NCI-H2081 treated with DMSO at 0.1 percent for 48 hours (cell line): Measurements from ENCODE around the gene C1orf159.
"Not testable (repeated sequence)": the region's sequence is repeated elsewhere in the genome, so short reads cannot be mapped to it uniquely, and the experiment has no call there.

Source experiments
- DNase-seq: peaks from one replicate; lab custom pipeline; 2025; lab: John Stamatoyannopoulos, UW

C1orf159 gene

DNA sequence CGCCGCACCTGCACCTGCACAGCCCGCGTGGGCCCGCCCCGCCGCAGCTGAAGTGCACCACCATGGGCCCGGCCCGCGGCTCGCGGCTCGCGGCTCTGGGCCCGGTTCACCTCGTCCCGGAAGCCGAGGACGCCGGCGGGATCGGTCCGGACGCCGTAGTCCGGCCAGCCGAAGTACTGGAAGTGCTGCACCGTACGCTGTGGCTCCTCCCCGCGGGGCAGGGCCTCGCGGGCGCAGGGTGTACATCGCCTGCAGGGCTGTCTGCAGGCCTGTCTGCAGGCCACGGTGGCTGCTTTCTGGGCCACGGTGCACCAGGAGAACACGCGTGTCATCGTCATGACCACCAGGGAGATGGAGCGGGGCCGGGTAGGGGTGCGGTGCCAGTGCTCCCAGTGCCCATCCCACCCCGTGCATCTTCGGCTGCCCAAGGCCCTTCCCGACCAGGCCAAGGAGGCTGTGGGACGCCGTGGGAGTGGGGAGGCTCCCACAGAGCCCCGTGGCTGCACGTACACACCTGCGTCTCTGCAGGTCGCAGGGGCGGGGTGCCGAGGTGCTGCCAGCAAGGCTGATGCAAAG, 48.5 kb downstream of the C1orf159 start:
- DNase-seq = no peak

DNA sequence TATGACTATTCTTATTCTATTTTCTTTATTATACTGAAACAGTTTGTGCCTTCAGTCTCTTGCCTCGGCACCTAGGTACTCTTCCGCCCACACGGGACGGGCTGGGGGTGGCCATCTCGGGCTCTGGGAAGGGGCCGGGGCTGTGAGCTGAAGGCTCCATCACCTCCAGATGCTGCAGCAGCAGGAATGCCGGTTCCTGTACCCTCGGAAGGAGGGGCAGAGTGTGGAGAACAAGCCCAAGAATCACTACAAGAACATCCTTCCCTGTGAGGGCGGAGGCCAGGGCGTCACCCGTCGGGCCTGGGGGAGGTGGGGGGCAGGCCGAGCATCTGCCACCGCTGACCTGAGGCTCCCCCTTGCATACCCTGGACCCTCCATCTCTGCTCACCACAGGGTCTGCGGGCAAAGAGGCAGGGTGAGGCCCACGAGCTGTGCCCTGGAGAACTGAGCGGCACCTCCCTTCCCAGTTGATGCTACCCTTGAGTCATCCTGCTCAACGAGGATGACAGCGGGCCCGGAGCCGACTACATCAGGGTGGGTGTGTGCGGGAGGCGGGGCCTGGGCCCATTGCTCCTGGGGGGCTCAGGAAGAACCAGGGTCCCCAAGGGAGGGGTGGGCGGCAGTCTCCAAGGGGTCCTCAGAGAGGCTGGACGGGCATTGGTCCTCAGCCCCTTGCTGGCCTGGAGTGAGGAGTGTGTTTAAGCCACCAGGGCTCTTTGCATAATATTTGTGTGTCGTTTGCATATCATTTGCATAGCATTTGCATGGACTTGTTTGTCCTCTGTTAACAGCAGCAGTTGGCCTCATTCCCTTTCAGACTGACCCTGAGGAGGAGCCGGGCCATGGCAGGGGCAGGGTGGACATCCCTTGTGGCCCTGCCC, 49.2 kb downstream of the C1orf159 start:
- no peak for DNase-seq

DNA sequence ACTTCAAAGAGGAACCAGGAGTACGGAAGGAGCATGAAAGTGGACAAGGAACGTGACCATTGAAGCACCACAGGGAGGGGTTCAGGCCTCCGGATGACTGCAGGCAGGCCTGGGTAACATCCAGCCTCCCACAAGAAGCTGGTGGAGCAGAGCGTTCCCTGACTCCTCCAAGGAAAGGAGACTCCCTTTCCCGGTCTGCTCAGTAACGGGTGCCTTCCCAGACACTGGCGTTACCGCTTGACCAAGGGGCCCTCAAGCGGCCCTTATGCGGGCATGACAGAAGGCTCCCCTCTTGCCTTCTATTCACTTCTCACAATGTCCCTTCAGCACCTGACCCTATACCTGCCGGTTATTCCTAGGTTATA, 50.0 kb downstream of the C1orf159 start:
- not testable (repeated sequence) for DNase-seq

DNA sequence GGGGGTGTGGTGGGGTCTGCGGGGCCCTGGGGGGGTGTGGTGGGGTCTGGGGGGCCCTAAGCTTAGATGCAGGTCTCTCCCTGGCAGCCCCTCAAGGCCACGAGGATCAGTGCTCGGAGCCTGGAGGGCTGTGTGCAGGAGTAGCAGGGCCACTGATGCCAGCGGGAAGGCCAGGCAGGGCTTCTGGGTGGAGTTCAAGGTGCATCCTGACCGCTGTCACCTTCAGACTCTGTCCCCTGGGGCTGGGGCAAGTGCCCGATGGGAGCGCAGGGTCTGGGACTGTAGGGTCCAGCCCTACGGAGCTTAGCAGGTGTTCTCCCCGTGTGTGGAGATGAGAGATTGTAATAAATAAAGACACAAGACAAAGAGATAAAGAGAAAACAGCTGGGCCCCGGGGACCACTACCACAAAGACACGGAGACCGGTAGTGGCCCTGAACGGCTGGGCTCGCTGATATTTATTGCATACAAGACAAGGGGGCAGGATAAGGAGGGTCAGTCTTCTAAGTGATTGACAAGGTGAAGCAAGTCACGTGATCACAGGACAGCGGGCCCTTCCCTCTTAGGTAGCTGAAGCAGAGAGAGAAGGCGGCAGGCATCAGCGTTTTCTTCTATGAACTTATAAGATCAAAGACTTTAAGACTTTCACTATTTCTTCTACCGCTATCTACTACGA, 50.5 kb downstream of the C1orf159 start:
- no peak for DNase-seq

DNA sequence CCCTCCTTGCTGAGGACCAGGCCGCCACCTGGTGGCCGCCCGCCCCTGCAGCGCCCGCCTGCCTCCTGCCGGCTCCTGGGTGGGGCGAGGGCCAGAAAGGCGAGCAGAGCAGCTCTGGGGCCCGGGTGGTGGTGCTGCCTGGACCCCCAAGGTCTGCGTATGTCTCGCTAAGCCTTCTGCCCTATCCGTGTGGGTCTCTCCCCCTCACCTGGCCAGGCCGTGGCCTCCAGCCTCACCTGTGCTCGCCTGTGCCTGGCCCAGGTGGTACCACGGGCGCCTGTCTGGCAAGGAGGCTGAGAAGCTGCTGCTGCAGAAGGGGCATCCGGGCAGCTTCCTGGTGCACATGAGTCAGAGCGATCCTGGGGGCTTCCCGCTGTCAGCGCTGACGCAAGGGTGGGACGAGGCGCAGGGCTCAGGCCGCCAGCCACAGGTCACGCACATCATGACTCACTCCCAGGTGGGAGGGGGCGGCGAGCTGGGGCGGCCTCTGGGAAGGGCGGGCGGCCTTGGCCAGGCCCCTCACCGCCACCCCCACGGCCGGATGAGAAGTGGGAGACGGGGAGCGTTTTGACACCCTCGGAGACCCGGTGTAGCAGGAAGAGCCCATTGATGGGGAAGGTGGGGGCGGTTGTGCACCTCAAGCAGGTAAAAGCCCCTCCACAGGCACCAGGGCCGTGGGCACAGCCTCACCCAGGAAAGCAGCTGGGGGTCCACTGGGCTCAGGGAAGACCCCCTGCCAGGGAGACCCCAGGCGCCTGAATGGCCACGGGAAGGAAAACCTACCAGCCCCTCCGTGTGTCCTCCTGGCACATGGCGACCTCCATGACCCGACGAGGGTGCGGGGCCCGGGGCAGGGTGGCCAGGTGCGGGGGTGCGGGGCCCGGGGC, 51.7 kb downstream of the C1orf159 start:
- no peak for DNase-seq

DNA sequence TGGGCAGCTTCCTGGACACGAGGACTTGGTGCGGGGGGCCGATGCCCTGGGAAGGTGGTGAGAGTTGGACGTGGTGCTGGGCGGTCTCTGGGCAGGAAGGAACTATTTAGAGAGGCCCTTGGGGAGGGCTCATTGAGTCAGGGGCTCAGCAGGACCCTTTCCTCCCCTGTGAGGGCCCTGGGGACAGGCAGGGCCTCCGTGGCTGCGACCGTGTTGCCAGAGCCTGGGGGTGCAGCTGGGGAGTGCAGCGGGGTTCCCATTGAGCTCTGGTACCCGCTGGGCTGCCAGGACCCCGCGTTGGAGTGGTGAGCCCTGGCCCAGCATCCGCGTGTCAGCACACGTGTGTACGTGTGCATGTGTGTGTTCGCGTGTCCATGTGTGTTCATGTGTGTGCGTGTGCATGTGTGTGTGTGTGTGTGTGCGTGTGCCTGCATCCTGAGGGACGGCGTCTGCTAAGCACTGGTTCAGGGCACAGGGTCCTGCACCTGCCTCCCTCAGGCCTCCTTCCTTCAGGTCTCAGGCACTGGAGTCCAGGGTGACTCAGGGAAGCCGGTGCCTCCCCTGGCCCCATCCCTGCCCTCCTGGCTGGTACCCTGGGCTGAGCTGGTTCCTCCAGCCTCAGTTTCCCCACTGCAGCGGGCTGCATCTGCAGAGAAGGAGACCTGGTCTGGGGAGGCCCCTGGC, 52.5 kb downstream of the C1orf159 start:
- no peak for DNase-seq

DNA sequence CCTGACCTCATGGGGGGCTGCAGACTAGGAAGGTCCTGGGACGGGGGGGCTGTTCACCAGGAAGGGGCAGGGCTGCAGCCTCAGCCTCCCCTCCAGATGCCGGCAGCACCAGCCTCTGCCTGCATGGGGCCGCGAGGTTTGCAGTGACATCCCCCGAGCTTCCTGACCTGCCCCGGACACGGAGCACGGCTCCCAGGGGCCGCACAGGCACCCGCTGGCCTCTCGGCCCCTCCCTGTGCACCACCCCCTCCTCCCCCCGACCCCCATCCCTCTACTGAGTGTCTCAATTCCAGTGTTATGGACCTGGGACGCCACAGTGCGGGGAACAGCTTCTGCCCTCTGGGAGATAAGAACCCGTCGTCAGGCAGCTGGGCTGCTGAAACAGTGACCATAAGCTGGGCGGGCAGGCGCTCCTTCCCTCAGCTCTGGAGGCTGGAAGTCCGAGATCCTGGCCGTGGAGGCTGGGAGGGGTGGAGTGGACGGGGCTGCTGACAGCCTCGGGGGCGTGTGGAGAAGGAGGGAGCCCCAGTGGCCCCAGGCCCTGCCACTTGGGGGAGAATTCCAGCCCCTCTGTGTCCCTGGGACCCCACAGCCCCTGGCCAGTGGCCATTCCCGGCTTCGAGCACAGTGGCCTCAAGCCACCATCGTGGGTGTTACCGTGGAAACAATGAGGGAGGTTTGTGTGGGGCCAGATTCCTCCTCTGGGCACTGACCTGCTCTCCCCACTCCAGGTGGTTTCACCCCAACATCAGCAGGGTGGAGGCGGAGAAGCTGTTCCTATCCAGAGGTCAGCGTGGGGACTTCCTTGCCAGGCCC, 53.3 kb downstream of the C1orf159 start:
- DNase-seq = no peak

DNA sequence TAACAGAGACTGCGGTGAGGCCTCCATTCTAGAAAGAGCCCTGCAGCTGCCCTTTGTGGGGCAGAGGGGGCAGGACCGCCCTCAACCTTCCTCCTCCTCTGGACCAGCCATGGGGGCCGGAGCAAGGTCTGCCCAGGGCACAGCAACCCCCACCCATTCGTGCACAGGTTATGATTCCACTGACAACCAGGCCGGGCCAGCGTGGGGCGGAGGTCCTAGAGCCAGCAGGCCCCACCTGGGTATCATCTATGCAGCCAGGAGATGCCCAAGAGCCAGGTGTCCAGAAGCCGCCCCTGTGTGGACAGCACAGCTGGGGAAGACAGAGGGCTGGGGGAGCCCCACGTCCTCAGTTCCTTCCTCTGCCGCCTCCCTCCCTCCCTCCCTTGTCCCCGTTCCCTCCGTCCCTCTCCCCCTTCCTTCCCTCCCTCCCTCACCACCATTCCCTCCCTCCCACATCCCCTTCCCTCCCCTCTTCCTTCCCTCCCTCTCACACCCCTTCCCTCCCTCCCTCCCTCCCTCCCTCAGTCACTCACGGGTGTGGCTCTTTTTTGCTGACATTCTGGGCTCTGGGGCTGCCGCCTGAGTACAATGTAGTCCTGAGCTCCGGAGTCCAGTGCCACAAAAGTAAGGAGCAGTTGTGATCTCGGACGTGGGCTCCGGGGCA, 54.1 kb downstream of the C1orf159 start:
- no peak for DNase-seq

DNA sequence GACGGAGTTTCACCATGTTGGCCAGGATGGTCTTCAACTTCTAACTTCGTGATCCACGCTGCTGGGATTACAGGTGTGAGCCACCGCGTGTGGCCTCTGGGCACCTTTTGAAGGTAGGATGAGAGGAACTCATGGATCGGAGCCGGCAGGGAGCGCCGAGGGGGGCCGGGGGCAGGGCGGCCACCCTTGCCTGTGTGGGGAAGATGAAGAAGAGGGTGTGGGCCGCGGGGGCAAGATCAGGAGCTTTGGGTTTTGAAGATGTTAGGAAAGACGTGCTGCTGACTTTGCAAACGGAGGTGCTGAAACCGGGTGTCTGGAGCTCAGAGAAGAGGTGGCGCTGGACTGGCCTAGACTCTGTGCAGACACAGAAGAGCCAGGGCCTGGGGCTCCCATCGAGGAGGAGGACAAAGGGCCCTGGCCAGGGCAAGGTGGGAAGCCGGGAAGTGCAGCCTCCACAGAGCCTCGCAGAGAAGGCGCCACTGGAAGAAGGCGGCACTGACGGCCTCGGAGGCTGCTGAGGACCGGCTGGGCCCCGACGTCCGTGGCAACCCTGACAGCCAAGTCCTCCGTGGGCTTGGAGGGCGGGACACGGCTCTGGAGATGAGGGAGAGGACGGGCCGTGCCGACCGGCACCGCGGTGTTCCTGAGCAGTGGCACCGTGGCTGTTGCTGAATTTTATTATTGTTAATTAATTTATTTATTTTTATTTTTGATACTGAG, 55.4 kb downstream of the C1orf159 start:
- DNase-seq = no peak

DNA sequence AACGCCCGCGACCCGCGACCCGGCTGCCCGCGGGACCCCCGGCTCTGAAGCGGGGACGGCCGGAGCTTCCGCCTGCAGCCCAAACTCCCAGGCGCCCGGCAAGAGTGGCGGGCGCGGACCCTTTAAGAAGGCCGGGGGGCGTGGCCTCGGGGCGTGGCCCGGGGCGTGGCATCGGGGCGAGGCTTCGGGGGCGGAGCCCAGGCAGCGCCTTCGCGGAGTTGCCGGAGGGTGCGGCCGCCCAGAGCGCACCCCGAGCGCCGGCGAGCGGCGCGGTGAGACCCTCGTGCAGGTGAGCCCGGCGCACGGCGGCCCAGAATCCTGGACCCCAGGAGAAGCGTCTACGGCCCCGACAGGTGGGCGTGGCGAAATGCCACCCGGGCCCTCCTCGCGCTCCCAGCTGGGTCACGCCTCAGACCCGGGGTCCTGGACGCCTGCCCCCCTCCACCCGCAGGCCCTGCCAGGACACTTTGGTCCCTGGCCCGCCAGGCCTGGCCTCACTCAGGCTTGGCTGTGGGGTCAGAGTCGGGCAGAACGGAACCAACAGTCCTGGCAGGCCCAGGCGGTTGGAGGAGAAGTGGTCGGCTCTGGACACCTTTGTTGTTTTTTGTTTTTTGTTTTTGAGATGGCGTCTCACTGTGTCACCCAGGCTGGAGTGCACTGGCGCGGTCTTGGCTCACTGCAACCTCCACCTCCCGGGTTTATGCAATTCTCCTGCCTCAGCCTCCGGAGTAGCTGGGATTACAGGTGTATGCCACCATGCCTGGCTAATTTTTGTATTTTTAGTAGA, 56.2 kb downstream of the C1orf159 start:
- peak; percentile 5 for DNase-seq

DNA sequence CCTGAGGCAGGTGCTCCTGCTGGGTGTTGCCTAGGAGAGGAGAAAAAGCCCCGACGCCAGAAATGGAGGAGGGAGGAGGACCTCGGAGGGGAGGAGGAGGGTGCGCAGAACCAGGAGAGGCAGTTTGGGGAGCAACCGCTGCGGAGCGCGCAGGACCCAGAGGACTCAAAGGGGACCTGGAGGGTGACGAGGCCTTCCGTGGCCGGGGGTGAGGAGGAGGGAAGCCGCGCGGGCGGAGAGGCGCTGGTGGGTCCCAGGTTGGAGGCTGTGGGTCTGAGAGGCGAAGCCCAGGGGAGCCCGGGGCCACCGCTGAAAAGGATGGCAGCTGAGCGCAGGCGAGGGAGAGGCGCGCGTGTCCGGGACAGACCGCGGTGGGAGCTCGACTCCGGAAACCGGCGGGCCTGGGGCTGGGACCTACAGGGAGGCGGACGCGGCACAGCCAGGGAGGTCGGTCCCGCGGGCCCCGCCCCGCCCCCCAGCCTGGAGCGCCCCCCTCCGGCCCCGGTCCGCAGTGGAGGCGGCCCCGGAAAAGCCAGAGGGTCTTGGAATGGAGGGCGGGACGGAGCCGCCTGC, 56.9 kb downstream of the C1orf159 start:
- DNase-seq = no peak

DNA sequence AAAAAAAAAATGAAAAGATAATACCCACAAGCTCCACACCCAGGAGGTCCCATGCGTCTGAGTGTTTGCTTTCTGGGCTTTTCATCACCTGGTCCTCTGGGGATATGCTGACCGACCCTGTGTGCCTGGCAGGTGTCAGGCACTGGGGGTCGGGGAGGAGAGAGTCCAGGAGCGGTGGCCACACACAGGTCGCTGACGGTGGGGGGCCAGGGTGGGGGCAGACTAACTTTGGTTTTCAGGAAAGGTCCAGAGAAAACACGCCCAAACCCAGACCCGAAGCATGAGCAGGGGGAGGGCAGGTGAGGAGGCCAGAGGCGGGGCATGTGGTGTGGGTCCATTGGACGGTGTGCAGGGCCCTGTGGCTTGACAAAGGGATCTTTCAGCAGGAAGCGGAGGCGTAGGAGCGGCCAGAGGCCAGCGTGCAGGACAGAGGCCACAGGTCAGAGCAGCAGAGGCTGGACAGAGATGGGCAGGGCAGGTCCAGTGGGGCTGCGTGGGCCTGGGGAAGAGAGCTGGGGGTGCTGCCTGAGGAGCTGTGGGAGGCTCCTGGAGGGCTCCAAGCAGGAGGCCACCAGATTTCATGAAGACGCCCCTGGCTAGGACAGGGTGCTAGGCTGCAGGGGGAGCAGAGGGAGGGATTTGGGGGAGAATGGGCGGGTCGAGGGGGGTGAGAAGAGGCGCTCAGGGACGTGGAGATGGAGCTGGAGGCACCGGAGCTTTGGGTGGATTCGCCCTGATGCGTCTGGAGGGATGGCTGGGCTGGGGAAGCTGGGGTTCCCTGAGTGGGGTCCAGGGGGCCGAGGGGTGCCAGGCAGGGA, 57.6 kb downstream of the C1orf159 start:
- no peak for DNase-seq

DNA sequence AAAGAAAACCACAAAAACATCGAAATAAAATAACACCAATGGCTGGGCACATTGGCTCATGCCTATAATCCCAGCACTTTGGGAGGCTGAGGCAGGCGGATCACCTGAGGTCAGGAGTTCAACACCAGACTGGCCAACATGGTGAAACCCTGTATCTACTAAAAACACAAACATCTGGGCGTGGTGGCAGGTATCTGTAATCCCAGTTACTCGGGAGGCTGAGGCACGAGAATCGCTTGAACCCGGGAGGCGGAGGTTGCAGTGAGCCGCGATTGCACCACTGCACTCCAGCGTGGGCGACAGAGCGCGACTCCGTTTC, 58.2 kb downstream of the C1orf159 start:
- DNase-seq = not testable (repeated sequence)

DNA sequence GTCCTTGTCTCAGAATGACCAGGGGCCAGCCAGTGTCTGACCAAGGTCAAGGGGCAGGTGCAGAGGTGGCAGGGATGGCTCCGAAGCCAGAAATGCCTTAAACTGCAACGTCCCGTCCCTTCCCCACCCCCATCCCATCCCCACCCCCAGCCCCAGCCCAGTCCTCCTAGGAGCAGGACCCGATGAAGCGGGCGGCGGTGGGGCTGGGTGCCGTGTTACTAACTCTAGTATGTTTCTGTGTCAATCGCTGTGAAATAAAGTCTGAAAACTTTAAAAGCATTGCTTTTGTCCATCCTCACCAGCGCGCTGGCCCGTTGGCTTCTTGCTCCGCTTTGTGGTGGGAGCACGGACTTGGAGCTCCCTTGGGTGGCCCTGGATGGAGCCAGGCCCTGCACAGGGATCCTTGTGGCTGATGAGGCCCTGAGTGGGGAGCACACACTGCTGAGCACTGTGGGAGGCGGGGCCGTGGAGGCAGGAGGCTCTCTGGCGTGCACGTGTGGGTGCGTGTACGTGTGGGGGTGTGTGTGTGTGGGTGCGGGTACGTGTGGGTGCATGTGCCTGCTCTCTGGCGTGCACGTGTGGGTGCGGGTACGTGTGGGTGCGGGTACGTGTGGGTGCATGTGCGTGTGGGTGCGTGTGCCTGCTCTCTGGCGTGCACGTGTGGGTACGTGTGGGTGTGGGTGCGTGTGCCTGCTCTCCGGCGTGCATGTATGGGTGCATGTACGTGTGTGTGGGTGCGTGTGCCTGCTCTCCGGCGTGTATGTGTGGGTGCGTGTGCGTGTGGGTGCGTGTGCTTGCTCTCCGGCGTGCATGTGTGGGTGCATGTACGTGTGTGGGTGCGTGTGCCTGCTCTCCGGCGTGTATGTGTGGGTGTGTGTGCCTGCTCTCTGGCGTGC, 59.8 kb downstream of the C1orf159 start:
- DNase-seq = no peak

DNA sequence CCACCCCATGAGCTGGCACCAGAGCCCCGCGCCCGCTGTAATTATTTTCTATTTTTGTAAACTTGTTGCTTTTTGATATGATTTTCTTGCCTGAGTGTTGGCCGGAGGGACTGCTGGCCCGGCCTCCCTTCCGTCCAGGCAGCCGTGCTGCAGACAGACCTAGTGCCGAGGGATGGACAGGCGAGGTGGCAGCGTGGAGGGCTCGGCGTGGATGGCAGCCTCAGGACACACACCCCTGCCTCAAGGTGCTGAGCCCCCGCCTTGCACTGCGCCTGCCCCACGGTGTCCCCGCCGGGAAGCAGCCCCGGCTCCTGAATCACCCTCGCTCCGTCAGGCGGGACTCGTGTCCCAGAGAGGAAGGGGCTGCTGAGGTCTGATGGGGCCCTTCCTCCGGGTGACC, 60.9 kb downstream of the C1orf159 start:
- no peak for DNase-seq

DNA sequence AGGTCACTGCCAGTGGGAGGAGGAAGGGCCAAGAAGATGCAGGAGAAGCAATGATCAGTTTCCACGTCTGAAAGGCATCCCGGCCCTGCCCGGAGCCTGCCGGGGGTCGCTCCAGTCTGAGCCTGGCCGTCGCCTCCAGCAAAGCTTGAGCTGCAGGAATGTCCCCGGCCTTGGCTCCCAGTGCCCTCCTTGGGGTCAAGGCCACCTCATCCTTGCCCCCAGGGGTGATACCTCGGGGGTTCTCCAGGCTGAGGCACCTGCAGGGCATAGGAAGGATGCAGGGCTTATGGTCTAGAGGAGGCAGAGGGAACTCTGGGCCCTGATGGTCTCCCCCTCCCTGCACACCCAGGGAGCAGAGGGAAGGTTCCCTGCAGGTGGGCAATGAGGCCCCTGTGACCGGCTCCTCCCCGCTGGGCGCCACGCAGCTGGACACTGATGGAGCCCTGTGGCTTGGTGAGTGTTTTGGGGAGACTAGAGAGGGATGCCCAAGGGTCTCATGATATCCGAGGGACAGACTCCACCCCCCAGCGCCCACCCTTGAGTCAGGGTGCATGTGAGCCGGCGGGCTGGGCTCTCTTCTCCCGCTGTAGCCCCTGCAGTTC, 61.7 kb downstream of the C1orf159 start:
- DNase-seq = no peak
